Thyroid gland (tissue), 4 donors: Measurements from ENCODE around the gene CRYZ.

ENCODE experiments used
- POLR2A ChIP-seq, 2 donors: fragments of 450-650 bp; IDR thresholded peaks; one replicate each; pipeline ENCODE4 v1.6.1; 2017; ENCODE audit warnings: antibody characterized with exemption in 2 of 2, mild to moderate bottlenecking in 2 of 2, moderate library complexity in 1 of 2
- TF ChIP-seq, protein P1 (sequence below), 6 experiments: fragments of 200-600 bp in 3 of 6; fragments of 450-650 bp in 3 of 6; sonication (generic) in 3 of 6; IDR thresholded peaks; one replicate each; pipeline ENCODE4 v1.5.1; 2016 to 2019; ENCODE audit warnings: antibody characterized with exemption in 6 of 6, mild to moderate bottlenecking in 2 of 6, inconsistent platforms in 1 of 6, moderate library complexity in 1 of 6

DNA sequence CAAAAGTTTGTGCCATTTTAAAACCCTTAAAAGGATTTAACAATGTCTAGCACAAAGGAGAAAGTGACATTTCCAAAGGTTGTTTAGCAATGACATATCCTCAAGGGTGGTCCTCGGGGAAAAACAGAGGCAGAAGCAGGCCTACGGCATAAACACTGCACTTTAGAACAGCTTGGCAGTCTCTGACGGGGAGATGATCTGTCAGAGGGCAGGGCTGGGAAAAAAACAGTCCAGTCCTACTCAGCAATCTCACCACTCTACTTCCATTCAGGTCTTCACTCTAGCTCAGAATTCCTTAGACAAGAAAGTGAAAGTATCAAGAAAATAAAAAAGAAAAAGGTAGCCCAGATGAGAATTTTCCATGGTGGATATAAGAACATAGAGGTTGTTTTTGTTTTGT is 4.1 kb downstream of the CRYZ start:
- no peak for TF ChIP-seq POLR2A (IDR thresholded peaks at IDR 0.05)
- TF ChIP-seq, protein P1, sequence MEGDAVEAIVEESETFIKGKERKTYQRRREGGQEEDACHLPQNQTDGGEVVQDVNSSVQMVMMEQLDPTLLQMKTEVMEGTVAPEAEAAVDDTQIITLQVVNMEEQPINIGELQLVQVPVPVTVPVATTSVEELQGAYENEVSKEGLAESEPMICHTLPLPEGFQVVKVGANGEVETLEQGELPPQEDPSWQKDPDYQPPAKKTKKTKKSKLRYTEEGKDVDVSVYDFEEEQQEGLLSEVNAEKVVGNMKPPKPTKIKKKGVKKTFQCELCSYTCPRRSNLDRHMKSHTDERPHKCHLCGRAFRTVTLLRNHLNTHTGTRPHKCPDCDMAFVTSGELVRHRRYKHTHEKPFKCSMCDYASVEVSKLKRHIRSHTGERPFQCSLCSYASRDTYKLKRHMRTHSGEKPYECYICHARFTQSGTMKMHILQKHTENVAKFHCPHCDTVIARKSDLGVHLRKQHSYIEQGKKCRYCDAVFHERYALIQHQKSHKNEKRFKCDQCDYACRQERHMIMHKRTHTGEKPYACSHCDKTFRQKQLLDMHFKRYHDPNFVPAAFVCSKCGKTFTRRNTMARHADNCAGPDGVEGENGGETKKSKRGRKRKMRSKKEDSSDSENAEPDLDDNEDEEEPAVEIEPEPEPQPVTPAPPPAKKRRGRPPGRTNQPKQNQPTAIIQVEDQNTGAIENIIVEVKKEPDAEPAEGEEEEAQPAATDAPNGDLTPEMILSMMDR (IDR thresholded peaks at IDR 0.05) = no peak
